Retina (tissue), 1 donor: Measurements from ENCODE around the gene FRMD4A.

Experiments
- DNase-seq: peaks from one replicate; pipeline ENCODE4 v3.0.0-alpha.2; 2016

The FRMD4A gene

DNA sequence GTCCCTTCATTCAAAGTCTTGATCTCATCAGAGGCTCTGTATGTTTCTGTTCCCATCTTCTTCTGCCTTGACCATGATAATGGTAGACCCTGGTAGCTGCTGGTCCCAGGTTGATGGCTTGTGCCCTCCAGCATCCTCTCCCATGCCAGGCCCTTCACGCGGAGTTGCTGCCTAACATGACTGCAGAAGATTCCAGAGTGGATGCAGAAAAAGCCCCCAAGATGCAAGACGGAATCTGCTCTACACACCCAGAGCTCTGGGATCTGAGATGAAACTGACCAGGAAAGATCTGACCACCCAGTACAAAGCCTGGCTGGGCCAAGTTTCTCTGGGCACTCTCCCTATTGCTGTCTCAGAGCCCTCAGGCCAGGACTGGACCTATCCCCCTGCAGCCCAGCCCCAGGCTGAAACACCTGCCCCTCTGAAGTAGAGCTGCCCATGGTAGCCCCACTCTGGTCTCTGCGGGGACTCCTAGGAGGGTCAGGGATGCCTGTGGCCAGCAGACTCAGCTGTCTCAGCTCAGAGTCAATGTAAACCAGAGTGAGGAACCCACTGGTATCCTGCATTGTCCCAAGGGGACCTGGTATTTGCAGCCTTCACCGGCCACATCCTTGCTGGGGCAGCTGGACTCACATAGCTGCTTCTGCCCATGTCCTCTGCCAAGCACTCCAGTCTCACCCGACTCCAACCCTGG is 9.5 kb upstream of the FRMD4A start:
- no peak for DNase-seq

DNA sequence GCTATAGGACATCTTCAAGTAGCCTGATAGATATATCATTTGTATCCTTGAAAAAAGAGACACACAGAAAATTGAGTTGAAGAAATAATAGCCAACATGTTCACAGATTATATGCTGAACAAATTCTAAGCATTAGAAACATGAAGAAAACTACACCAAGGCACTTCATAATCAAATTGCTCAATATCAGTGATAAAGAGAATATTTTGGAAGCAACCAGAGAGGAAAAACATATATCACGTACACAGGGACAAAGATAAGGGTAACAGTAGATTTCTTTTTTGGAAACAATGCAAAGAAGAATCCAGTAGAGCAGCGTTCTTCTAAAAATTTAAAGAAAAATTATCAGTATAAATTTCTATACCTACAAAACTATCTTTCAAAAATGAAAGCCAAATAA is 6.0 kb upstream of the FRMD4A start:
- no peak for DNase-seq

GRCh38 chr10:14334771-14335170 is 4.0 kb upstream of the FRMD4A start:
- no peak for DNase-seq

- DNase-seq = no peak
These were observed 2.9 kb upstream of the FRMD4A start for GRCh38 chr10:14333606-14334005.

GRCh38 chr10:14332903-14333302 is 2.2 kb upstream of the FRMD4A start:
- DNase-seq = no peak

- peak; percentile 66 for DNase-seq
These were observed 964 bp downstream of the FRMD4A start for GRCh38 chr10:14329746-14330173.

- DNase-seq = peak; percentile 22
These were observed 1.6 kb downstream of the FRMD4A start for GRCh38 chr10:14328881-14329672.

DNA sequence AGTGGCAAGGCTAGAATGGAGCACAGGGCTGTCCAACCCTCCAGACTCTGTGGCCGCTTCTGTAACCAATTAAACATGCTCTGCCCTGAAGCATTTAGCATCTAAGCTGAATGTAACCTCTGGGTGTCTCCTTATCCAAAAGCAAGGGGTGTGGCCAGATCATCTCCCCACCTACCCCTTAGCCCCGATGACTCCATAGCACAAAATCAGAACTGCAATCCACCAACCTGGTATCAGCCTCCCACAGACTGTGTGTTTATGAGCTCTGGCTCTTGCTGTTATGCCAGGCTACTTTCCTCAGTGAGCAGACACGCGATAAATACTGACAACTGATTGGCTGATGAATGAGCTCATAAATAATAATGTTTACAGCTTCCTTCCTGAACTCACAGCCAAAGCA is 3.2 kb downstream of the FRMD4A start:
- no peak for DNase-seq

DNA sequence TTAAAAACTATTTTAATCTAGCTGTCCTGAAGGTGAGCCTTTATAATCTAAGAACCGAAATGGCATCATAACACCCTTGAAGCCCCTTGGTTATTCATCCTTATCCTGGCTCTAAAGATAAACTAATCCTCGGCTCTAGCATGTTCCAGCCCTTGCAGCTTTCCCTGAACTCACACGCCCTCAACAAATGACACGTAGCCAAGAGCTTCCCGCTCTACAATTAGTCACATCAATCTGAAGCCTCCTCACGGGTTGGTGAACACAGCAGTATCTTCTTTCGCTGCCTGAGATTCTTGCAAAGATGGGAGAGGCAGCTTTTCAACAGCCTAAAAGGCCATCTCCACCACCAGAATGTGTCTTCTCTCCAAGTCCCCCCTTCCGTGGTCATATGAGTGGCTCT is 4.1 kb downstream of the FRMD4A start:
- no peak for DNase-seq

DNA sequence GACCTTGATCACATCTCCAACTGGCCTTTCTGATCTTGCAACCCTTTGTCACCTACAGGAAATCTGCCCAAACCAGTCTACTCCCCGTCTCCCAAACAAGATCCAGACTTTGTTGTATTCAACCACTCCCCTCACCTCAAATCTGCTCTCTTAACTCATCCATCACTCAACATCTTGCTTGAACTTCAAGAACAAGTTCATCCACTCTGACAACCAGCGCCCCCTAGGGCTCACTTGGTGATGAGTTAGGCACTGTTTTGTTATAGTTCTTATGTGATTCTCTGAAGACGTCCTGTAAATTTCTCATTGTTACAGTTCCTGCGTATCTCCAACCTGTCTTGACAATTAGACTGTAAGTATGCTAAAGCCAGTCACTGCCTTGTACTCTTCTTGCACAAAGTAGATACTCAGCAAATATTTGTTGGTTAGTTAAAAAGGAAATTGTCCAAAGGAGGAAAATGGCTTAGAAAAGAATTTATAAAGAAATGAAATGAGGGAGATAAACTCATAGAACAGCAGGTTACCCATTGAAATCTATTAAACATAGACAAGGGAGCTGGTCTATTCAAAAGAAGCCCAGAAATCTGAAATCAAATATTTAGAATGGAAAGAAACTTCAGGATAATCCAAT is 5.3 kb downstream of the FRMD4A start:
- no peak for DNase-seq

DNA sequence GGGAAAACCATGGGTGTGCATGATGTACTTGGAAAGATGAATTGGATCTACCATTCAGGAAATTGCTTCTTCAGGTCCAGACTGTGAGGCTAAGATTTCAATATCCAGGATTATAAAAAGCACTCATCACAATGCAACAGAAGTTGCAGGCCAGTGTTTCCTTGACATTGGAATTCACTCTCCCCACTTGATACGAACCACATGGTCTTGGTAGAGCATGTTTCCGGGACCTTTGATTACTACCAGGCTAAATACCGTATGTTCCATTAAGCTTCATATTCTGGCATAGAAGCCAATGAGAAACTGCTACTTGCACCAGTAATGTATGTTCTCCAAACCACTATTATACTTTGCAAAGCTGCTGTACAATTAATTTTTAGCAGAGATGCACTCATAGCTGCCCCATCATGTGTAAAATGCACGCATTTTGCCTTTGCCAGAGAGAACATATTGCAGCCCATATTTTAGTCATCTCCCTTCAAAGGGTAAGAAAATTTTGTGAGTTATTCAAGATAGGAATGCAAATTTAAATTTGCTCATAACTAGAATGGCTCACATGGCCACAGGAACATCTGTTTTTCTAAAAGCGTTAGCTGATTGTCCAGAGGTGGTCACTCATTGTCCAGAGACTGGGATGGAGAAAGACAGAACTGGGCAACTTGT is 8.1 kb downstream of the FRMD4A start:
- DNase-seq = no peak

DNA sequence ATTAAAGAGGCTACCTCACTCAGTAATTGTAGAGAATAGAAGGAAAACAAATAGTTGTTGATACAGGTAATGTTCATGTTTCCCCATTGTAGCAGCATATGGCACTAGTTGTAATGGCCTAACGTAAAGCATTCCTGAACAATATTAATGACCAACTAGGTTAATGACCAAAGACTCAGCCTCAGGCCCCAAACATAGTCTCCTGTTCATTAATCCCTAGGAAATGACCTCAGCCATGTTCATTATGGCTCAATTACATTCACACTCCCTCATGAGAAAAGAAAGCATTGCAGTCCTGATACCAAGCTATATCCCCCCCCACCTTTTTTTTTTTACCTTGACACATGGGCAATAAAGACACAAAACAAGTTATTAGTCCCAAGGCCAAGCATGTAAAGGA is 12.7 kb downstream of the FRMD4A start:
- no peak for DNase-seq

GRCh38 chr10:14312014-14312413 is 18.7 kb downstream of the FRMD4A start:
- no peak for DNase-seq

DNA sequence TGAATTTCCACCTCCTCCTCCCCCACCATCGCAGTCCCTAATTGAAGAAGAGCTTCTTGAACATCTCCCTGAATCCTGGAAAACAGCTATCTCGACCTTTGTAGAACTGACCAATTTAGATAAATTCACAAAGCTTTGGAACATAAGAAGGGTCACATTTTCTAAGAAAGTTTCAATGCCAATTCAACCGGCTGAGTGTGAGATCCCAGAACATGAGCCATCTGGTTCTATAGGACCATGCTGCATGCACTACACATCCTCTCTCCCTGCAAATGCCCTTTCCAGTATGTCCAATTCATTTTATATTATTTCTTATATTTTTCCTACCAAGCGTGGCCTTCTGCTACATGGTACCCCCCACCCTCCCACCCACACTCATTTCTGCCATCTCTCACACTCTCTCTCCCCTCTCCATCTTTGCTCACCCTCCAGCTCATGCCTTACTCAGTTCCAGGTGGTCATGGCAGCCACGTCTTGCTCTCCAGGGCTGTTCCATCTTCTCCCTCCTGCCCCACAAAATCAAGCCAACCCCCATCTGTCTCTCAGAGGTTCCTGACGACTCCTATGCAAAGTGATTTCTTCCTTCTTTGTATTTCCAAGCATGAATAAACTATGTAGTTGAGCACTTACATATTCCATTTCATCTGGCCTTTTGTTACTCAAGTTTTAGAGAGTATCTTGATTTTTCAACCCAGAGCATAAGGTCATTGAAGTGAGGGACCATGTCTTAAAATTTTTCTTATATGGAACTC is 19.3 kb downstream of the FRMD4A start:
- DNase-seq = no peak

GRCh38 chr10:14309593-14309992 is 21.1 kb downstream of the FRMD4A start:
- DNase-seq = no peak

DNA sequence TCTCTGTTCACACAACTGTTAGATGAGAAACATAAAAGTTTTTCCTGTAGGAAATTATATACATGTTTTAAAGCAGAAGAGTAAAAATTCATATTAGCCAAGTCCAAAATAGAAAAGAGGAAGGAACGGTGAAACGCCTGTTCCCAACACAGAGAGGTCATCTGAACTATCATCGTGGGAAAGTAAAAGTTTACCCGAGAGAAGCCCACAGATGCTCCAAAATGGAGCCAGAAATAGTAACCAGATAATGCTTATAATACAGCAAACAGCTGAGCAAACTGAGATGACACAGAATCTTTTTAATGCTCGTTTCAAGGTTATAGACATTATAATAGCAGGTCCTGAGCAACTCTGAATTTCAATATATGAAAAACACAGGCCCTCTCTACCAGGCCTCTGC is 24.5 kb downstream of the FRMD4A start:
- DNase-seq = no peak

GRCh38 chr10:14304046-14304445 is 26.7 kb downstream of the FRMD4A start:
- DNase-seq = no peak

DNA sequence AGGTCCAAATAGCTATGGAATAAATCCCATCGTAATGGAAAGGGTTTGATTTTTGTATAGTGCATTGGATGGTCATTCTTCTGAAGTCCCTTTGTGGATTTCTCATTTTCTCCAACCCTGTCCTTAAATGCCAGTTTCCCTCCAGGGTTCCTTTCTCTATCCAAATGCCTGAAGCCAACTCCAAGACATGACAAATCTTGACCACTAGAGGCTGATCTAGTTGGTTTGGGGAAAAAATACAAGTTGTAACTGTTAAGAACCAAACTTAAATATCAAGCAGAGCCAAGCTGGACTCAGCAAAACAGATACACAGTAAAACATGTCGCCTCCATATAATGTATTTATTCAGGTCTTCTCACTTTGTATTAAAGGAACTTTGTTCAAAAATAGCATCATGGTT is 28.7 kb downstream of the FRMD4A start:
- no peak for DNase-seq

GRCh38 chr10:14299556-14299955 is 31.2 kb downstream of the FRMD4A start:
- DNase-seq = peak; percentile 64

GRCh38 chr10:14296065-14296709 is 34.5 kb downstream of the FRMD4A start:
- DNase-seq = peak; percentile 20

DNA sequence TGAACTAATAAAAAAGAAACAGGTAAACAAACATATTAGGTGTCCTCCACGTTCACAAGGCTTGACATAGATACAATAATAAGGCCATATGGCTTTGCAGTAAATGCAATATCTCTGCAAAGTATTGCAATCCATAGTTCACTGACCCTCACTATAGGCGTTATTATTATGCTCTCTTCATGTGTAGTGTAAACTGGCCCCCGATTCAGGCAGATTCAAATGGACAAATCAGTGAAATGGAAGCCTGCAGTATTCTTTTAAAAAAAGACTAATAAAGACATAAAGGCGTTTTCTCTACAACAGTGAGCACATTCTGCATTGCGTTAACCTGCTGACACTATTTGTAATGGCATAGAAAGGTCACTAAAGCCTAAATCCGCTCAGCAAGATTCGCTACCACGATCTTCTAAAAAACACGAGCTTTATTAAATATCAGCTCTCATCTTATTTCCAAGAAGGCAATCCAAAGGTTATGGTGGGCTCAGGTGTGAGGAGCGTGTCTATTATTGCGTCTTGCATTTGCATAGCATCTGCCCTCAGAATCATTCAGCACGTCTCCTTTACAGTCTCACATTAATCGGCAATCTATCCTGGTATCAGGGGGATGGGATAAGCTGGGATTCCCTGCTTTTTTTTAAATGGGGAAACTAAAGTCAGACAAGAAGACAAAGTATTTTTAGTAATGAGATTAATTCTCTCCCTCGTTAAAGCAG is 36.2 kb downstream of the FRMD4A start:
- peak; percentile 19 for DNase-seq
